Ascending aorta (tissue), 2 donors: ENCODE measurements around the gene TJP1. TPM values are rescaled to one million over a fixed set of nuclear protein-coding genes. Genes with fewer than 3 reads are reported as not detected.

Experiments used
- DNase-seq, 2 donors: peaks; one replicate each; pipeline ENCODE4 v3.0.0-alpha.2; 2019; ENCODE audit warnings: low spot score in 2 of 2
- H3K27ac ChIP-seq, 2 donors: fragments of 200-600 bp; sonication (generic); one replicate each; pipeline ENCODE4 v1.5.1; 2016 to 2017; ENCODE audit warnings: mild to moderate bottlenecking in 1 of 2
- H3K27me3 ChIP-seq: fragments of 200-600 bp; sonication (generic); one replicate; pipeline ENCODE4 v1.5.1; 2017
- H3K36me3 ChIP-seq, 2 donors: fragments of 200-600 bp; sonication (generic); one replicate each; pipeline ENCODE4 v1.5.1; 2016
- H3K4me1 ChIP-seq, 2 donors: fragments of 200-600 bp; sonication (generic); one replicate each; pipeline ENCODE4 v1.5.1; 2016 to 2017; ENCODE audit warnings: mild to moderate bottlenecking in 1 of 2
- H3K4me3 ChIP-seq, 2 donors: fragments of 200-600 bp; sonication (generic); one replicate each; pipeline ENCODE4 v1.5.1; 2016 to 2017; ENCODE audit warnings: mild to moderate bottlenecking in 1 of 2
- H3K9me3 ChIP-seq, 2 donors: fragments of 200-600 bp; sonication (generic); one replicate each; pipeline ENCODE4 v1.5.1; 2016
- CTCF ChIP-seq, 3 experiments: fragments of 200-600 bp in 2 of 3; fragments of 450-650 bp in 1 of 3; sonication (generic) in 2 of 3; IDR thresholded peaks; one replicate each; pipeline ENCODE4 v1.5.1; 2016 to 2019; ENCODE audit warnings: antibody characterized with exemption in 3 of 3, mild to moderate bottlenecking in 1 of 3, moderate library complexity in 1 of 3
- intact Hi-C: fragments of 100-400 bp; cut with DNase I; formaldehyde crosslinking; loops from one replicate; pipeline ENCODE4 v1.15.1; 2023
- total RNA-seq: library from RNA; depleted of rRNA; stranded (reverse); fragments of >200 nt; gene quantifications from one replicate; pipeline ENCODE4 v1.1.0, GENCODE V29; 2016

Gene TJP1
- total RNA-seq, 1 donor from 2014 or later, result 90.0 TPM

DNA sequence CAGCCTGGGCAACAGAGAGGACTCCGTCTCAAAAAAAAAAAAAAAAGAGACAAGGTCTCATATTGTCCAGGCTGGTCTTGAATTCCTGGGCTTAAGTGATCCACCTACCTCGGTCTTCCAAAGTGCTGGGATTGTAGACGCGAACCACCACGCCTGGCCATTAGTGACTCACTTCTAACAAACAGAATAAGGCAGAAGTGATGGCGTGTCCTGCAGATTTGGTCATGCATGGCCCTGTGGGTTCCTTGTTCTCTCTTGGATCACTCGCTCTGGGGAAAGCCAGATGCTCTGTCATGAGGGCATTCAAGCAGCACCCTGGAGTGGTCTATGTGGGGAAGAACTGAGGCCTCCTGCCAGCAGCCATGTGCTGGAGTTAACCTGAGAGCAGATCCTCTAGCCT, 27.4 kb upstream of the TJP1 start:
- TF ChIP-seq CTCF (IDR thresholded peaks at IDR 0.05), result no peak
- Histone ChIP-seq H3K4me3 (no peak overlapping the region), H3K9me3 (no peaks in the 10 kb centered on the region), H3K27me3 (no peaks in the 10 kb centered on the region), H3K27ac (no peak overlapping the region), H3K4me1 (no peaks in the 10 kb centered on the region), H3K36me3 (no peaks in the 10 kb centered on the region)
- intact Hi-C loops, result no loop called here
- DNase-seq, result no peak

GRCh38 chr15:29849218-29849617, 26.9 kb upstream of the TJP1 start:
- H3K9me3 ChIP-seq, result no peaks in the 10 kb centered on the region
- no peaks in the 10 kb centered on the region for H3K36me3 ChIP-seq
- DNase-seq, result no peak
- no peaks in the 10 kb centered on the region for H3K27me3 ChIP-seq
- no peaks in the 10 kb centered on the region for H3K4me1 ChIP-seq
- no peak overlapping the region for H3K27ac ChIP-seq
- intact Hi-C loops, result no loop called here
- H3K4me3 ChIP-seq, result no peak overlapping the region
- TF ChIP-seq CTCF (IDR thresholded peaks at IDR 0.05), result no peak

DNA sequence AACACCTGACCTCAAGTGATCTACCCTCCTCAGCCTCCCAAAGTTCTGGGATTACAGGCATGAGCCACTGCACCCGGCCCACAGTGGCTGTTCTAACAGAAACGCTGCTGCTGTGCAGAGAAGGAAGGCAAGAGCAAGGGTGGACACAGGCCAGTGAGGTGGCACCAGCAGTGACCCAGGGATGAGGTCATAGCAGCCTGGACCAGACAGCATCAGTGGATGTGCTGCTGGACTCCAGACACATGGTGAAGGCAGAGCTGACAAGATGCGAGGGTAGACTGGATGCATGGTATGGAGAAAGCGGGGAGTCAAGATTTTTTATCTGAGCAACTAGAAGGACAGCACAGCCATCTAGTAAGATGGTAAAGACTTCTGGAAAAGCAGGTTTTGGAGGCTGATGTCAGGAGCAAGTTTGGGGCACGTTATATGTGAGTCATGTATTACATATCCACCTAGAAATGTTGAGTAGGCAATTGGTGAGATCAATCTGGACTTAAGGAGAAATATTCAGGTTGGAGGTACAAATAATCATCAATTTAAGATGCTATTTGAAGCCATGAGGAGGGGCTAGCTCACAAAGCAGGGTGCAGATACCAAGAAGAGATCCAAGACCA, 22.1 kb upstream of the TJP1 start:
- H3K9me3 ChIP-seq, result no peaks in the 10 kb centered on the region
- intact Hi-C loops, result no loop called here
- peaks cover 0 to 9% of the 10 kb centered on the region in 2 donors for H3K4me1 ChIP-seq
- H3K27ac ChIP-seq, result no peak overlapping the region
- no peak for TF ChIP-seq CTCF (IDR thresholded peaks at IDR 0.05)
- H3K4me3 ChIP-seq, result no peak overlapping the region
- no peaks in the 10 kb centered on the region for H3K27me3 ChIP-seq
- no peak for DNase-seq
- no peaks in the 10 kb centered on the region for H3K36me3 ChIP-seq

- intact Hi-C loops, result no loop called here
- H3K4me3 ChIP-seq, result no peak overlapping the region
- H3K27ac ChIP-seq, result no peak overlapping the region
- TF ChIP-seq CTCF (IDR thresholded peaks at IDR 0.05), result no peak
- DNase-seq, result no peak
- no peaks in the 10 kb centered on the region for H3K9me3 ChIP-seq
- no peaks in the 10 kb centered on the region for H3K27me3 ChIP-seq
- H3K36me3 ChIP-seq, result no peaks in the 10 kb centered on the region
- peaks cover 0 to 9% of the 10 kb centered on the region in 2 donors for H3K4me1 ChIP-seq
These were observed 20.0 kb upstream of the TJP1 start for GRCh38 chr15:29842290-29842689.

- Histone ChIP-seq H3K9me3 (no peaks in the 10 kb centered on the region), H3K27me3 (no peaks in the 10 kb centered on the region), H3K4me1 (peaks cover 0 to 9% of the 10 kb centered on the region in 2 donors), H3K27ac (peak overlapping the region; percentile 14 to 46), H3K36me3 (no peaks in the 10 kb centered on the region), H3K4me3 (no peak overlapping the region)
- no peak for TF ChIP-seq CTCF (IDR thresholded peaks at IDR 0.05)
- intact Hi-C loops, result no loop called here
- DNase-seq, result no peak
These were observed 18.7 kb upstream of the TJP1 start for GRCh38 chr15:29840926-29841325.

- TF ChIP-seq CTCF (IDR thresholded peaks at IDR 0.05), result no peak
- Histone ChIP-seq H3K27ac (no peak overlapping the region), H3K36me3 (no peaks in the 10 kb centered on the region), H3K9me3 (no peaks in the 10 kb centered on the region), H3K27me3 (no peaks in the 10 kb centered on the region), H3K4me3 (no peak overlapping the region), H3K4me1 (peaks cover 0 to 14% of the 10 kb centered on the region in 2 donors)
- DNase-seq, result no peak
- intact Hi-C loops, result no loop called here
These were observed 17.8 kb upstream of the TJP1 start for GRCh38 chr15:29840054-29840453.
